Measurements from ENCODE around the gene NFE2L2.
"Not testable (repeated sequence)": the region's sequence is repeated elsewhere in the genome, so short reads cannot be mapped to it uniquely, and the experiment has no call there.

NFE2L2 gene

DNA sequence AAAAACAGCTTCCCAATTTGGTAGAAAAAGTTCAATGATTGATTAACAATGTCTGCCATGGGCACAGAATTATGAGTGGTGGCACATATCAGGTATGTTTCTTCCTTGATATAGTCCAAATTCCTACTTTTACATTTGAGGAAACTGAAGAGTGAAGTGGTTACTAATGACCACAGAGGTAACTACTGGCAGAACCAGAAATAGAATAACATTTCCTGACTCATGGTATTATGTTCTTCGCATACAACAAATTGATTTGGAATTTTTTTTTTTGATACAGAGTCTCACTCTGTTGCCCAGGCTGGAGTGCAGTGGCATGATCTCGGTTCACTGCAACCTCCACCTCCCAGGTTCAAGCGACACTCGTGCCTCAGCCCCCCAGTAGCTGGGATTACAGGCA, 6.0 kb upstream of the NFE2L2 start:
- no peaks in the 10 kb centered on the region for H3K36me3 Mint-ChIP-seq (ENCODE audit: low read depth)
- no peaks in the 10 kb centered on the region for H3K9me3 Mint-ChIP-seq
- intact Hi-C loops (cut with micrococcal nuclease): no loop called here
- no peaks in the 10 kb centered on the region for H3K27me3 Mint-ChIP-seq
- no peak overlapping the region for H3K27ac Mint-ChIP-seq
- H3K4me3 Mint-ChIP-seq: no peak overlapping the region
- H3K4me1 Mint-ChIP-seq (ENCODE audit: low read depth): peaks cover 20% of the 10 kb centered on the region

DNA sequence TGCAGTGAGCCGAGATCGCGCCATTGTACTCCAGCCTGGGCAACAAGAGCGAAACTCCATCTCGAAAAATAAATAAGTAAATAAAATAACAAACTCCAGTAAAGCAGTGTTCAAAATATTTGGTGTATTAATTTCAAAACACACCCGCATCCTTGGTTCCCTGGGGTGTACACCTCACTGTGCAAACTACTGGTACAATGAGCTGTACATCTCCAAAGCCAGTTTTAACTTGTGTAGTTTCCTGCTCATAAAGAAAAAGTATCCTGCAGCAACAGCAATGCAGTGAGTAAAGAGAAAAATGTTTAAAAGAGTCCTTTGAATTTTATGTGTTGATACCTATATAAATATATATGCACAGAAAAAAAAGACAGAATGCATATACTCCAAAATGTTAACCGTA, 4.4 kb upstream of the NFE2L2 start:
- intact Hi-C loops (cut with micrococcal nuclease): loop anchor here (10.0 kb wide), 1 partner anchor 286 kb away; a partner anchor contains a TSS
- Mint-ChIP-seq H3K4me1 (ENCODE audit: low read depth) (peaks cover 20% of the 10 kb centered on the region), H3K9me3 (no peaks in the 10 kb centered on the region), H3K4me3 (no peak overlapping the region), H3K36me3 (ENCODE audit: low read depth) (peaks cover 8% of the 10 kb centered on the region), H3K27me3 (no peaks in the 10 kb centered on the region), H3K27ac (no peak overlapping the region)

DNA sequence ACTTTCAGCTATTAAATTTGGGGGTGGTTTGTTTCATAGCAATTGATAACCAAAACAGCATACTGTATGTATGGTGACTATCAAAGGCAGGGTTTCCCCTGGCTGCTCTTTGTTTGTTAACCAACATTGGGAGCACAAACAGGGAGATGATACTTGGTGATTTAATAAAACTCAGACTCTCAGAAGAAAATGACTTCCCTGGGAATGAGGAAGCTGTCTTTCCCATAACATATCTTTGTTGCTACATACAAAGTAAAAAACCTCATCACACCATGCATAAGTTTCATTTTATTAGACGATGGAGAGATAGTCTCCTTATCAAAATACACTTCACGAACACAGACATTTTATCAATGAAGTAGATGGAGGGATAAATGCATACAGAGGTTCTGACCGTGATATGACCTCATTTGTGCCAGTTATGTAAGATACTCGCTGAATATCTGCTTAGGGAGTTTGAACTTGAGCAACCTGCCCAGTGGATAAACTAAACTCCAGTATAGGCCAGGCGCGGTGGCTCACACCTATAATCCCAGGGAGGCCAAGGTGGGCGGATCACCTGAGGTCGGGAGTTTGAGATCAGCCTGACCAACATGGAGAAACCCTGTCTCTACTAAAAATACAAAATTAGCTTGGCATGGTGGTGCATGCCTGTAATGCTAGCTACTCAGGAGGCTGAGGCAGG, 3.8 kb upstream of the NFE2L2 start:
- H3K27me3 Mint-ChIP-seq: no peaks in the 10 kb centered on the region
- H3K9me3 Mint-ChIP-seq: no peaks in the 10 kb centered on the region
- H3K36me3 Mint-ChIP-seq (ENCODE audit: low read depth): peaks cover 12% of the 10 kb centered on the region
- H3K27ac Mint-ChIP-seq: no peak overlapping the region
- intact Hi-C loops (cut with micrococcal nuclease): loop anchor here (10.0 kb wide), 1 partner anchor 286 kb away; a partner anchor contains a TSS
- H3K4me1 Mint-ChIP-seq (ENCODE audit: low read depth): peaks cover 20% of the 10 kb centered on the region
- H3K4me3 Mint-ChIP-seq: no peak overlapping the region

DNA sequence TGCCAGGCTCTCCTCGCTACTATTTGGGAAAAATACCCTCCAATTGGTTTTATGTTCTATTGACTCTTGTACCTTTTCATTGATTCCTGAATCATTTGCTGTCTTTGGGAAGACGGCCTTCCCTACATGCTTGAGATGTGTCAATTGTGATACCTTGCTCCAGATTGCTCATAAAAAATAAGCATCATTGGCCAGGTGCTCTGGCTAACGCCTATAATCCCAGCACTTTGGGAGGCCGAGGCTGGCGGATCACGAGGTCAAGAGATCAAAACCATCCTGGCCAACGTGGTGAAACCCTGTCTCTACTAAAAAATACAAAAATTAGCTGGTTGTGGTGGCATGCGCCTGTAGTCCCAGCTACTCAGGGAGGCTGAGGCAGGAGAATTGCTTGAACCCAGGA, 2.4 kb upstream of the NFE2L2 start:
- intact Hi-C loops (cut with micrococcal nuclease): loop anchor here (10.0 kb wide), 1 partner anchor 288 kb away; a partner anchor contains a TSS
- peaks cover 20% of the 10 kb centered on the region for H3K4me1 Mint-ChIP-seq (ENCODE audit: low read depth)
- not testable (repeated sequence) for H3K9me3 Mint-ChIP-seq

DNA sequence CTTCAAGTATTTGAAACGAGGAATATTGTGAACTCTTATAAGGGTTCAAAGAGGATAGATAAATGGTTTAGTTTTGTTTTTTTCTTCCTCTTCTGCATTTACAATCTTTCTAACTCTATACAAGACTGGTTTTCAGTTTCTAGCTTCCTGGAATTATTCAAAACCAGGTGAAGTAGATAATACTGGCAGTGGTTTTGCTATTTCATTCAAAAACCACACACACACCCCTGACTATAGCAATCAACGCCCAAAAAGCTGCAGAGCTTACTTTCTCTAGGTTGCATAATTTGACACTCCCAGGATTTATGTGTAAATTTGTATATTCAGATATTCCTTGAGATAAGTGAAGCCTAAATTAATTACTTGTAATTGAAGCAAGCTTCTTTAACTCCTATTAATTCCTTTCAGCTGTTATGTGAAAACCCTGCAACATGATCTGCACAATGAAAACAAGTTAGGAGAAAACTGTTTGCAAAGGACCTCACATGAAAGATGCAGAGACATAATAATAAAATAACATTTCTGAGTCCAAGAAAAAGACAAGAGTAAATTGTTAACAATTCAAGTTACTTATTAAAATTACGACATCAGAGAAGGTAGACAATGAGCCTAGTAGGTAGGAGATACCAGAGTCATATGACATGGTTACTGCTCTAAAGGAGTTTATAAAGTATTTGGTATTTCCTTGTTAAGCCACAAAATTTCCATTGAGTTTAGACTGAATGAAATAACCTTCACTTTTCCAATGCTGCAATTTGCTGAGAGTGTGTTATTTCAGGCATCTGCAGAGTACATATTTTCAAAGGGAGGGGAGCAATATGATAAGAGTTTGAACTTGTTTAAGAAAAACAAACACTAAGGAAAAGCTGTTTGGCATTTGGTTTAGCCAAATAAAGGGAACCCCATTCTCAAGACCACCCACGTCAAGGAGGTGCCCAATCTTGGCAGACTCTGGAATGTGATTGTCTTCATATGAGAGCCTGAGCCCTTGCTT, 1.6 kb upstream of the NFE2L2 start:
- Mint-ChIP-seq H3K4me1 (ENCODE audit: low read depth) (peaks cover 20% of the 10 kb centered on the region), H3K27ac (peak overlapping the region; percentile 100), H3K4me3 (peak overlapping the region; percentile 9), H3K9me3 (no peaks in the 10 kb centered on the region), H3K36me3 (ENCODE audit: low read depth) (peaks cover 21% of the 10 kb centered on the region), H3K27me3 (no peaks in the 10 kb centered on the region)
- intact Hi-C loops (cut with micrococcal nuclease): loop anchor here (10.0 kb wide), 1 partner anchor 289 kb away; a partner anchor contains a TSS

More for the DNA sequence above, 2.4 kb upstream of the NFE2L2 start:
- peaks cover 15% of the 10 kb centered on the region for H3K36me3 Mint-ChIP-seq (ENCODE audit: low read depth)
- not testable (repeated sequence) for H3K27me3 Mint-ChIP-seq, H3K27ac Mint-ChIP-seq, H3K4me3 Mint-ChIP-seq

DNA sequence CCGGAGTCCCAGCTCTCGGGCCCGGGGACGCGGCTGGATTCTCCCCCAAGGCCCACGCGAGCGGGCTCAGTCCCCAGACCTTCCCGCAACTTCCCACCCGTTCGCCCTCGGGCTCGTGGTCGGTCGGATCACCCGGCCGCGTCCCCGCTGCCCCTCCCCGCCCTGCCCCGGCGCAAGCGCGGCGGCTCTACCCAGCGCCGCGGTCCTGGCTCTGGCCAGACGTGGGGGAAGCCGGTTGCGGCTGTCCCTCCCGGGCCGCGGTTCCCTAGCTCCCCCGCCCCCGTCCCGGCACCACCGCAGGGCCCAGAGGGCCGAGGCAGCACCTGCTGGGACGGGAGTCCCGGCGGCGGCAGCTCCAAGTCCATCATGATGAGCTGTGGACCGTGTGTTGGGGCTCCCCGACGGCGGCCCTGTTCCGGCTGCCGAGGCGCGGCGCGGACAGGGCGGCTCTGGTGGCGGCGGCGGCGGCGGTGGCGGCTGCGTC, 276 bp downstream of the NFE2L2 start:
- Mint-ChIP-seq H3K4me3 (peak overlapping the region; percentile 88), H3K27ac (peak overlapping the region; percentile 100), H3K36me3 (ENCODE audit: low read depth) (peaks cover 35% of the 10 kb centered on the region), H3K9me3 (no peaks in the 10 kb centered on the region), H3K27me3 (no peaks in the 10 kb centered on the region), H3K4me1 (ENCODE audit: low read depth) (peaks cover 19% of the 10 kb centered on the region)
- intact Hi-C loops (cut with micrococcal nuclease): loop anchor here (1.0 to 10.0 kb wide), 4 partner anchors 37 to 291 kb away; partner anchors contain the start of gene HNRNPA3

DNA sequence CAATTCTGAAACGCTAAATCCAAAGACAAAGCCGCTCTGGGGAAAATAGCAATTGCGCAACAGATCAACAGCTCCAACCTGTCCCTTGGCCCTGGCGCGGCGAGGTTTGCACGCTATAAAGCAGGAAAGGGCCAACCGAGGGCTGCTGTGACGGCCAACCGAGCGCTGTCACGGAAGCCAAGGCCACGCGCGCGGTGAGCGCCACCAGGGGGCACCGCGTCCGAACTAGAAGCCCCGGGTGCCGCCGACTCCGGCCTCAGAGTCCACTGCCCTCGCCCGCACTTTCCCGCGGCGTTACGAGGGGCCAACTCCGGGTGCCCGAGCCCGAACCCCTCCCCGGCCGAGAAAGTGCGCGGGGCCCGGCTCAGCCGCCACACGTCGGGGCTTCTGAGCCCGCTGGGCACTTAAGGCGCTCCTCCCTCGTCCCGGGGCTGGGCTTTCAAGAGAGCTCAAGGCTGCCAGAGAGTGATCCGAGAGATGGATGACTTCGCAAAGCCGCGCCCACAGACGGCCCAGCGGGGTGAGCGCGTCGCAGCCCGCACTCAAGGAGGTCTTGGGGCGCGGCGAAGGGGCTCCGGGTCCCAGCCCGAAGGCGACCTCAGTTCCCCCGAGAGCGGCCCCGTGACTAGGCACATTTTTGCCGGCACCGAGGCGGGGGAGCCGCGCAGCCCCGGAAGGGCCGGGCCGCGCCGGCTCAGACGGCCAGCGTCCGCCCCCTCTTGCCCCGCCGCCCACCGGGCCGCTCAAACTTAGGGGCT, 897 bp downstream of the NFE2L2 start:
- H3K4me3 Mint-ChIP-seq: peak overlapping the region; percentile 88
- intact Hi-C loops (cut with micrococcal nuclease): loop anchor here (1.0 to 10.0 kb wide), 8 partner anchors 17 to 291 kb away; partner anchors contain the start of gene HNRNPA3
- peaks cover 41% of the 10 kb centered on the region for H3K36me3 Mint-ChIP-seq (ENCODE audit: low read depth)
- H3K4me1 Mint-ChIP-seq (ENCODE audit: low read depth): peaks cover 19% of the 10 kb centered on the region
- peak overlapping the region; percentile 100 for H3K27ac Mint-ChIP-seq
- H3K27me3 Mint-ChIP-seq: no peaks in the 10 kb centered on the region
- H3K9me3 Mint-ChIP-seq: no peaks in the 10 kb centered on the region

DNA sequence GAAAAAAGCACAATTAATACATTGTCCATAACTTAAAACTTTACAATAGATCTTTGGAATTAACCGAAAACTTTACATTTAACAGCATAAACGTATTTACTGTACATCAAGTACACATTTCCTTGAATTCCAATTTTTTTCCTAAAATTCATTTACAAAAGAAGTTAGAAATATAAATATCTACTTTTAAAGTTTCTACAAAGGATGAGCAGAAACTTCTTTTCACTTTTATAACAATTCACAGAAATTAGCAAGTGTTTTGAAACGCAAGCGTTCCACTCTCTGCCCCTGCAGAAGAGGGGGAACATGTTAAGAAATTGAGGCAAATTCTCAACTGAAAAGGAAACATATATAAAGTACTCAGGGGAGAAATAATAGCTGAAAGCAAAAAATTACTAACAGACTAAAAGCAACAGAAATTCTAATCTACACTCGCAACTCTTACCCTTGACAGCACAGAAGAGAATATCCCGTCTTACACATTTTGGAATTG, 1.5 kb downstream of the NFE2L2 start:
- H3K27ac Mint-ChIP-seq: peak overlapping the region; percentile 100
- H3K4me3 Mint-ChIP-seq: peak overlapping the region; percentile 88
- H3K4me1 Mint-ChIP-seq (ENCODE audit: low read depth): peaks cover 25% of the 10 kb centered on the region
- intact Hi-C loops (cut with micrococcal nuclease): loop anchor here (1.0 to 10.0 kb wide), 6 partner anchors 18 to 292 kb away; a partner anchor contains a TSS
- peaks cover 48% of the 10 kb centered on the region for H3K36me3 Mint-ChIP-seq (ENCODE audit: low read depth)
- H3K9me3 Mint-ChIP-seq: no peaks in the 10 kb centered on the region
- no peaks in the 10 kb centered on the region for H3K27me3 Mint-ChIP-seq

DNA sequence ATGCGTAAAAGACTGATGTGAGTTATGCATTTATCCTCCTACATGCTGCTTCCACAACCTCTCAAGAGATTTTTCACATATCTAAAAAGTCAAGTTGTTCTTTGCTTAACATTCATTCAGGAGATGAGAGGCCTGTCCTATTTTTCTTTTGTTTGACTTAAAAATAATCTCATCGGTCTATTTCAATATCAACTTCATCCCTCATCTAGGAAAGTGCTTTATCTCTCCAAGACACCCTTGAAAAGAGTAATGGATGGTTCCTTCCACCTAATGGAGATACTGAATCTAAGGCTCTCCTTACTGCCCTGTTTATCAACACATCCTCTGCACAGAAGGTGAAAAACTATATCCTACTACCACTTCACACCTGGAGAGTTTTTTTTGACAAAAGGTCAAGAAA, 2.4 kb downstream of the NFE2L2 start:
- Mint-ChIP-seq H3K4me3 (peak overlapping the region; percentile 88), H3K4me1 (ENCODE audit: low read depth) (peaks cover 34% of the 10 kb centered on the region), H3K36me3 (ENCODE audit: low read depth) (peaks cover 57% of the 10 kb centered on the region), H3K9me3 (no peaks in the 10 kb centered on the region), H3K27me3 (no peaks in the 10 kb centered on the region), H3K27ac (peak overlapping the region; percentile 100)
- intact Hi-C loops (cut with micrococcal nuclease): loop anchor here (2.0 to 10.0 kb wide), 4 partner anchors 19 to 293 kb away; a partner anchor contains a TSS

DNA sequence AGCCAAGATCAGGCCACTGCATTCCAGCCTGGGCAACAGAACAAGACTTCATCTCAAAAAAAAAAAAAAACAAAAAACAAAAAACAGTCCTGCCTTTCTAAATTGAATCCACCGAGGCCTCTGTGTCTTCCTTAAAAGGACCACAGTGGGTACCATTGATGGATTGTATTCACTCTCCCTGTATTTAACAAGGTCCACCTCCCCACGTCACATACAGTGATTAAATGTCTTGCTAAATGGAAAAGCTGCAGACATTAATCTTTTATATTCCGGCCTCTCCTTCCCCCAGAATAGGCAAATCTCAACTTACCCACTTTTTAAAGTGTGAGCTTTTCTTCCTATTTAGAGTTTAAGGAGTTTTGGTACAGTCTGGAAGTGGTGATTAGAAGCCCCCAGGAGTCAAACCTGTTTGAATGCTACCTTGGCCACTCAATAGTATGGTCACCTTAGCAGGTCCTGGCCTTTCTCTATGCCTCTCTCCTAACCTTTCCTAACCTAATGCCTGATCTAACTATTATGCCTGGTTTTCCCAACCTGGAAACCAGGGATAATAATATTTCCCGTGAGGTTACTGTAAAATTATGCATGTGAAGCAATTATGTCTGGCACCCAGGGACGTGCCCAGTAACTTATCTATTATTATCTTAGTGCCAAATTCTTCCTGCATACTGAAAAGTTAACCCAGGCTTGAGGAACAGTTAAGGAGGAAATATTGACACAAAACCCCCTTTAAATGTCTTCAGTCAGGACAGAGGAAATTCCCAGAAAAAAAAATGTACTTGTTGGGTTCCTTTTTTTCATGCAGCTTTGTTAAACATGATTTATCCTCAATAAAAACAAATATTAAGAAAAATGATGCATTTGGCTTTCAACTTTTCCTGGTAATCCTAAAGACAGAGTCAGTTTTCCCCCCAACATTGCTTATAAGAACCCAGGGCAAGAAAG, 3.1 kb downstream of the NFE2L2 start:
- H3K4me3 Mint-ChIP-seq: peak overlapping the region; percentile 88
- peaks cover 62% of the 10 kb centered on the region for H3K36me3 Mint-ChIP-seq (ENCODE audit: low read depth)
- no peaks in the 10 kb centered on the region for H3K27me3 Mint-ChIP-seq
- H3K9me3 Mint-ChIP-seq: no peaks in the 10 kb centered on the region
- H3K27ac Mint-ChIP-seq: peak overlapping the region; percentile 100
- H3K4me1 Mint-ChIP-seq (ENCODE audit: low read depth): peaks cover 36% of the 10 kb centered on the region
- intact Hi-C loops (cut with micrococcal nuclease): loop anchor here (2.0 to 10.0 kb wide), 4 partner anchors 19 to 293 kb away; a partner anchor contains a TSS

DNA sequence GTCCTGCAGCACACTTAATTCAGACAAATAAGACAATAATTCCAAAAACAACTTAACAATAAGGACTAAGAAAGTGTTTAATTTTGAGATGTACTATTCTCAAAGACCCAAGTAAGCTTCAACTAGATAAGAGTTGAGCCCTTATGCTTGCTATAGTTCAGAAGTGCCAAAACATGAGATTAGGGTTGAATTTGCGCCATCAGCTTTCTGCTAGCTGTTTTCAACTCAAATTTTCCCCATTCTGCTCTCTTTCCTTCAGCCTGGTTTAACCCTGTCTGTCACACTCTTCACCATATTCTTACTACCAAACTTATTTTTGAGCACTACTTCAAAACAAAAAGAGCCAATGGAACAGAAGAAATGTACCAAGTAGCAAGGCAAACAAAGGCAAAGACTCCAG, 4.1 kb downstream of the NFE2L2 start:
- H3K4me1 Mint-ChIP-seq (ENCODE audit: low read depth): peaks cover 40% of the 10 kb centered on the region
- no peaks in the 10 kb centered on the region for H3K27me3 Mint-ChIP-seq
- H3K36me3 Mint-ChIP-seq (ENCODE audit: low read depth): peaks cover 65% of the 10 kb centered on the region
- peak overlapping the region; percentile 100 for H3K27ac Mint-ChIP-seq
- peak overlapping the region; percentile 51 for H3K4me3 Mint-ChIP-seq
- intact Hi-C loops (cut with micrococcal nuclease): loop anchor here (5.0 to 10.0 kb wide), 2 partner anchors 33 to 294 kb away; a partner anchor contains a TSS
- no peaks in the 10 kb centered on the region for H3K9me3 Mint-ChIP-seq

DNA sequence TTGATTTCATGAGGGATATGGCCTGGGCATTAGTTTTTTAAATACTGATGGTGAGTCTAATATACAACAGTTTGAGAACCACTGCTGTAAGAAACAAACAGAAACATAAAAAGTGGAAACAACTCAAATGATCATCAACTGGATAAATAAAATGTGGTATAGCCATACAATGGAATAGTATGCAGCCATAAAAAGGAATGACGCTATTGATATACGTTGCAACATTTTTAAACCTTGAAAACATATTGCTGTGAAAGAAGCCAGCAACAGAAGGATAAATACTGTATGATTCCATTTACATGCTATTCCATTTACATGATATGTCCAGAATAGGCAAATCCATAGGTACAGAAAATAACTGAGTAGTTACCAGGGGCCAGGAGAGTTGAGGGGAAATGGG, 6.5 kb downstream of the NFE2L2 start:
- H3K4me3 Mint-ChIP-seq: no peak overlapping the region
- H3K36me3 Mint-ChIP-seq (ENCODE audit: low read depth): peaks cover 72% of the 10 kb centered on the region
- H3K9me3 Mint-ChIP-seq: no peaks in the 10 kb centered on the region
- intact Hi-C loops (cut with micrococcal nuclease): loop anchor here (10.0 kb wide), 1 partner anchor 137 kb away; the partner anchor contains the start of gene AGPS
- H3K4me1 Mint-ChIP-seq (ENCODE audit: low read depth): peaks cover 62% of the 10 kb centered on the region
- no peak overlapping the region for H3K27ac Mint-ChIP-seq
- no peaks in the 10 kb centered on the region for H3K27me3 Mint-ChIP-seq

Data from dendritic cell treated with granulocyte-macrophage colony-stimulating factor and Interleukin-4, amounts not matched to agents 40 ng/mL and 50 ng/mL, for 4 days (primary cell).